ENCODE measurements around the gene NACC1. TPM values are rescaled to one million over a fixed set of nuclear protein-coding genes. Genes with fewer than 3 reads are reported as not detected.

The NACC1 gene
- total and polyA plus RNA-seq, 2 experiments from 2014 or later: 12.4 to 260 TPM

DNA sequence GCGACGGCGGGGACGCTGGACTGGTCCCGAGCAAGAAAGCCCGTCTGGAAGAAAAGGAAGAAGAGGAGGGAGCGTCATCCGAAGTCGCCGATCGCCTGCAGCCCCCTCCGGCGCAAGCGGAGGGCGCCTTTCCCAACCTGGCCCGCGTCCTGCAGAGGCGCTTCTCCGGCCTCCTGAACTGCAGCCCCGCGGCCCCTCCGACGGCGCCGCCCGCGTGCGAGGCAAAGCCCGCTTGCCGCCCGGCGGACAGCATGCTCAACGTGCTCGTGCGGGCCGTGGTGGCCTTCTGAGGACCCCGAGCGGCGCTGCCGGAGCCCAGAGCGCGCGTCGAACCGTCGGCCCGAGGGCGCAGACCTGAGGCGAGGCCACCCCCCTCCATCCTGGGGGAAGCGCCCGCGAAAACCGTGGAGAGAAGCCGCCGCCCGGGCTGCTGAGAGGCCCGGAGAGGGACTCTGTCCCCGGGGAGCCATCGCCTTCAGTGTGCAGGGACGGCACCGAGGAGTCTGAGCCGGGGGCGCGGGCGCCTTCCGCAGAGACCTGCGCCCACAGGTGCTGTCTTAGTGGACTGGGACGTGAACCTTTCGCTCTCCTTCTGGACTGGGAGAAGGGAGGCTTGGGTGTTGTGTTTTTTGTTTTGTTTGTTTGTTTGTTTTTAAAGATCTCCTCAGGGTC, 35.6 kb downstream of the NACC1 start:
- Histone ChIP-seq H3K4me3 (peak overlapping the region; percentile 100), H3K9me2 (ENCODE audit: insufficient read depth) (no peaks in the 10 kb centered on the region), H3K4me1 (ENCODE audit: insufficient read depth) (peaks cover 15% of the 10 kb centered on the region), H3K79me2 (replicated peaks; ENCODE audit: insufficient read depth) (peaks cover 45% of the 10 kb centered on the region), H3K27ac (ENCODE audit: low read depth) (peak overlapping the region; percentile 100), H3K36me3 (ENCODE audit: insufficient read depth) (peaks cover 7% of the 10 kb centered on the region; the same call in 1 of the 2 replicates), H3K4me2 (peak overlapping the region; percentile 99), H4K20me1 (replicated peaks; ENCODE audit: insufficient read depth) (peaks cover 8% of the 10 kb centered on the region), H3K27me3 (ENCODE audit: insufficient read depth) (no peaks in the 10 kb centered on the region), H2AFZ (no peak overlapping the region), H3F3A (replicated peaks; ENCODE audit: low read depth) (peaks cover 32% of the 10 kb centered on the region)
- Mint-ChIP-seq H3K9me3 (peaks cover 23% of the 10 kb centered on the region), H3K36me3 (ENCODE audit: low read depth) (peaks cover 31% of the 10 kb centered on the region), H3K27ac (peak overlapping the region; percentile 100), H3K4me3 (peak overlapping the region; percentile 99), H3K27me3 (ENCODE audit: insufficient read depth, low read depth, poor library complexity) (peaks cover 60% of the 10 kb centered on the region), H3K4me1 (peaks cover 25% of the 10 kb centered on the region)
- ATAC-seq (no peak), DNase-seq (ENCODE audit: low spot score) (peak; percentile 61)
- TF ChIP-seq CREB1 (CRISPR knock-in tag; IDR thresholded peaks at IDR 0.05; ENCODE audit: low read depth) (peak; percentile 56; the same call in 1 of the 2 replicates), ZNF114 (CRISPR knock-in tag; IDR thresholded peaks at IDR 0.05) (no peak)

DNA sequence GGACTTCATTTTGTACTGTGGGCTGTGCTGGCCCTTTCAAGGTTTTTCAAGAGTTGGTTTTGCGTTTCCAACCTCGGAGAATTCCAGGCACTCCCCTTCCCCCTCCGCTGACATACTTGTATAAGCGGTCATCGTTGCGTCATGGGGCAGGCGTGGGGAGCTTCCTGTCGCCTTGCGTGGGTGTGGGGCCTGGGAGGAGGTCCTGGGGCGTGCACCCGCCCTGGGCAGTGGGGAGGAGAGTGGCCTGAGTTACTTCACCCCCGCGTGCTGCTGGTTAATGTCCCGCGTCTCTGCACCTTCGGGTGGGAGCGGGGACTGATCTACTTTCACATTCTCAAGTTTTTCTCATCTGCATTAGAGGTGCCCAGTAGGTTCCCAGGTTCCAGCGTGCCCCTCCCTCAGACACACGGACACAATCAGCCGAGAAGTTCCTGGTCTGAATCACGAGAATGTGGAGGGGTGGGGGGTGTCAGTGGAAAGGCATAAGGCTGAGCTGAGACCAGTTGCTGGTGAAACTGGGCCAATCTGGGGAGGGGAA, 36.2 kb downstream of the NACC1 start:
- peaks cover 15% of the 10 kb centered on the region for H3K4me1 ChIP-seq (ENCODE audit: insufficient read depth)
- TF ChIP-seq CREB1 (CRISPR knock-in tag; IDR thresholded peaks at IDR 0.05; ENCODE audit: low read depth): peak; percentile 57; the same call in 1 of the 2 replicates
- TF ChIP-seq, protein P1, sequence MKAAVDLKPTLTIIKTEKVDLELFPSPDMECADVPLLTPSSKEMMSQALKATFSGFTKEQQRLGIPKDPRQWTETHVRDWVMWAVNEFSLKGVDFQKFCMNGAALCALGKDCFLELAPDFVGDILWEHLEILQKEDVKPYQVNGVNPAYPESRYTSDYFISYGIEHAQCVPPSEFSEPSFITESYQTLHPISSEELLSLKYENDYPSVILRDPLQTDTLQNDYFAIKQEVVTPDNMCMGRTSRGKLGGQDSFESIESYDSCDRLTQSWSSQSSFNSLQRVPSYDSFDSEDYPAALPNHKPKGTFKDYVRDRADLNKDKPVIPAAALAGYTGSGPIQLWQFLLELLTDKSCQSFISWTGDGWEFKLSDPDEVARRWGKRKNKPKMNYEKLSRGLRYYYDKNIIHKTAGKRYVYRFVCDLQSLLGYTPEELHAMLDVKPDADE (IDR thresholded peaks at IDR 0.05): no peak
- peak overlapping the region; percentile 100 for H3K27ac ChIP-seq (ENCODE audit: low read depth)
- no peak overlapping the region for H2AFZ ChIP-seq
- peak; percentile 33 for DNase-seq (ENCODE audit: low spot score)
- H4K20me1 ChIP-seq (replicated peaks; ENCODE audit: insufficient read depth): peaks cover 8% of the 10 kb centered on the region
- H3K36me3 Mint-ChIP-seq (ENCODE audit: low read depth): peaks cover 31% of the 10 kb centered on the region
- peaks cover 7% of the 10 kb centered on the region; the same call in 1 of the 2 replicates for H3K36me3 ChIP-seq (ENCODE audit: insufficient read depth)
- no peaks in the 10 kb centered on the region for H3K9me2 ChIP-seq (ENCODE audit: insufficient read depth)
- H3K4me3 ChIP-seq: peak overlapping the region; percentile 100
- H3K27me3 ChIP-seq (ENCODE audit: insufficient read depth): no peaks in the 10 kb centered on the region
- peak overlapping the region; percentile 100 for H3K27ac Mint-ChIP-seq
- ATAC-seq: no peak
- H3K9me3 Mint-ChIP-seq: peaks cover 23% of the 10 kb centered on the region
- peak overlapping the region; percentile 99 for H3K4me2 ChIP-seq
- peak overlapping the region; percentile 99 for H3K4me3 Mint-ChIP-seq
- H3F3A ChIP-seq (replicated peaks; ENCODE audit: low read depth): peaks cover 32% of the 10 kb centered on the region
- H3K79me2 ChIP-seq (replicated peaks; ENCODE audit: insufficient read depth): peaks cover 41% of the 10 kb centered on the region
- peaks cover 62% of the 10 kb centered on the region for H3K27me3 Mint-ChIP-seq (ENCODE audit: insufficient read depth, low read depth, poor library complexity)
- peaks cover 22% of the 10 kb centered on the region for H3K4me1 Mint-ChIP-seq

GRCh38 chr19:13154911-13155471, 36.9 kb downstream of the NACC1 start:
- peaks cover 32% of the 10 kb centered on the region for H3F3A ChIP-seq (replicated peaks; ENCODE audit: low read depth)
- H3K4me1 ChIP-seq (ENCODE audit: insufficient read depth): peaks cover 16% of the 10 kb centered on the region
- H3K9me3 Mint-ChIP-seq: peaks cover 23% of the 10 kb centered on the region
- no peaks in the 10 kb centered on the region for H3K9me2 ChIP-seq (ENCODE audit: insufficient read depth)
- peaks cover 63% of the 10 kb centered on the region for H3K27me3 Mint-ChIP-seq (ENCODE audit: insufficient read depth, low read depth, poor library complexity)
- H3K4me2 ChIP-seq: peak overlapping the region; percentile 99
- peak overlapping the region; percentile 100 for H3K27ac ChIP-seq (ENCODE audit: low read depth)
- peak; percentile 3 for ATAC-seq
- peaks cover 31% of the 10 kb centered on the region for H3K36me3 Mint-ChIP-seq (ENCODE audit: low read depth)
- peaks cover 21% of the 10 kb centered on the region for H3K4me1 Mint-ChIP-seq
- peaks cover 7% of the 10 kb centered on the region; the same call in 1 of the 2 replicates for H3K36me3 ChIP-seq (ENCODE audit: insufficient read depth)
- peak overlapping the region; percentile 99 for H3K4me3 Mint-ChIP-seq
- peaks cover 44% of the 10 kb centered on the region for H3K79me2 ChIP-seq (replicated peaks; ENCODE audit: insufficient read depth)
- DNase-seq (ENCODE audit: low spot score): peak; percentile 97
- peaks cover 8% of the 10 kb centered on the region for H4K20me1 ChIP-seq (replicated peaks; ENCODE audit: insufficient read depth)
- no peaks in the 10 kb centered on the region for H3K27me3 ChIP-seq (ENCODE audit: insufficient read depth)
- H3K27ac Mint-ChIP-seq: peak overlapping the region; percentile 100
- no peak overlapping the region for H2AFZ ChIP-seq
- peak overlapping the region; percentile 100 for H3K4me3 ChIP-seq
- TF ChIP-seq, protein P1 (IDR thresholded peaks at IDR 0.05): no peak
- TF ChIP-seq EZH2 (IDR thresholded peaks at IDR 0.05; ENCODE audit: low read depth, unreplicated experiment): no peak
- TF ChIP-seq JUNB (IDR thresholded peaks at IDR 0.05; ENCODE audit: unreplicated experiment): no peak
- 0 out of 2 replicates have a peak, but pooled peaks have one; percentile 50 for TF ChIP-seq ZNF114 (CRISPR knock-in tag; IDR thresholded peaks at IDR 0.05)
- peak; percentile 42; the same call in 1 of the 2 replicates for TF ChIP-seq NANOG (IDR thresholded peaks at IDR 0.05; ENCODE audit: borderline replicate concordance)
- TF ChIP-seq, protein P2, sequence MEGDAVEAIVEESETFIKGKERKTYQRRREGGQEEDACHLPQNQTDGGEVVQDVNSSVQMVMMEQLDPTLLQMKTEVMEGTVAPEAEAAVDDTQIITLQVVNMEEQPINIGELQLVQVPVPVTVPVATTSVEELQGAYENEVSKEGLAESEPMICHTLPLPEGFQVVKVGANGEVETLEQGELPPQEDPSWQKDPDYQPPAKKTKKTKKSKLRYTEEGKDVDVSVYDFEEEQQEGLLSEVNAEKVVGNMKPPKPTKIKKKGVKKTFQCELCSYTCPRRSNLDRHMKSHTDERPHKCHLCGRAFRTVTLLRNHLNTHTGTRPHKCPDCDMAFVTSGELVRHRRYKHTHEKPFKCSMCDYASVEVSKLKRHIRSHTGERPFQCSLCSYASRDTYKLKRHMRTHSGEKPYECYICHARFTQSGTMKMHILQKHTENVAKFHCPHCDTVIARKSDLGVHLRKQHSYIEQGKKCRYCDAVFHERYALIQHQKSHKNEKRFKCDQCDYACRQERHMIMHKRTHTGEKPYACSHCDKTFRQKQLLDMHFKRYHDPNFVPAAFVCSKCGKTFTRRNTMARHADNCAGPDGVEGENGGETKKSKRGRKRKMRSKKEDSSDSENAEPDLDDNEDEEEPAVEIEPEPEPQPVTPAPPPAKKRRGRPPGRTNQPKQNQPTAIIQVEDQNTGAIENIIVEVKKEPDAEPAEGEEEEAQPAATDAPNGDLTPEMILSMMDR (conservative IDR thresholded peaks at IDR 0.05; ENCODE audit: low read depth in 2 of 2): peak; percentile 15 to 30; a peak in 1 of 4 replicates
- peak; percentile 55; the same call in 1 of the 2 replicates for TF ChIP-seq POLR2AphosphoS5 (IDR thresholded peaks at IDR 0.05; ENCODE audit: low read depth)
- no peak for TF ChIP-seq EZH2phosphoT487 (IDR thresholded peaks at IDR 0.05; ENCODE audit: unreplicated experiment)
- TF ChIP-seq STAT1 (IDR thresholded peaks at IDR 0.05; ENCODE audit: unreplicated experiment): no peak
- TF ChIP-seq ZNF331 (CRISPR knock-in tag; IDR thresholded peaks at IDR 0.05; ENCODE audit: low read depth): no peak

Data from GM23338 (cell line).